DOHH2 (cell line): Measurements from ENCODE around the gene HOXB3.

ENCODE experiments used
- EZH2phosphoT487 ChIP-seq: fragments of 200-600 bp; sonication (generic); IDR thresholded peaks from 2 replicates; pipeline ENCODE4 v1.6.1; 2017; ENCODE audit warnings: borderline replicate concordance, mild to moderate bottlenecking, antibody characterized with exemption, low read length, moderate library complexity, mixed read lengths
- TF ChIP-seq, protein P1 (sequence below): fragments of 200-600 bp; sonication (generic); IDR thresholded peaks from one replicate; pipeline ENCODE4 v1.5.1; 2014; ENCODE audit warnings: antibody characterized with exemption, mild to moderate bottlenecking, low read depth, low read length; ENCODE audit not compliant: poor library complexity, severe bottlenecking

GRCh38 chr17:48528153-48528935 is 61.7 kb downstream of the HOXB3 start:
- TF ChIP-seq, protein P1, sequence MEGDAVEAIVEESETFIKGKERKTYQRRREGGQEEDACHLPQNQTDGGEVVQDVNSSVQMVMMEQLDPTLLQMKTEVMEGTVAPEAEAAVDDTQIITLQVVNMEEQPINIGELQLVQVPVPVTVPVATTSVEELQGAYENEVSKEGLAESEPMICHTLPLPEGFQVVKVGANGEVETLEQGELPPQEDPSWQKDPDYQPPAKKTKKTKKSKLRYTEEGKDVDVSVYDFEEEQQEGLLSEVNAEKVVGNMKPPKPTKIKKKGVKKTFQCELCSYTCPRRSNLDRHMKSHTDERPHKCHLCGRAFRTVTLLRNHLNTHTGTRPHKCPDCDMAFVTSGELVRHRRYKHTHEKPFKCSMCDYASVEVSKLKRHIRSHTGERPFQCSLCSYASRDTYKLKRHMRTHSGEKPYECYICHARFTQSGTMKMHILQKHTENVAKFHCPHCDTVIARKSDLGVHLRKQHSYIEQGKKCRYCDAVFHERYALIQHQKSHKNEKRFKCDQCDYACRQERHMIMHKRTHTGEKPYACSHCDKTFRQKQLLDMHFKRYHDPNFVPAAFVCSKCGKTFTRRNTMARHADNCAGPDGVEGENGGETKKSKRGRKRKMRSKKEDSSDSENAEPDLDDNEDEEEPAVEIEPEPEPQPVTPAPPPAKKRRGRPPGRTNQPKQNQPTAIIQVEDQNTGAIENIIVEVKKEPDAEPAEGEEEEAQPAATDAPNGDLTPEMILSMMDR = no peak
- TF ChIP-seq EZH2phosphoT487 = no peak
